Measurements from ENCODE around the gene UST.

DNA sequence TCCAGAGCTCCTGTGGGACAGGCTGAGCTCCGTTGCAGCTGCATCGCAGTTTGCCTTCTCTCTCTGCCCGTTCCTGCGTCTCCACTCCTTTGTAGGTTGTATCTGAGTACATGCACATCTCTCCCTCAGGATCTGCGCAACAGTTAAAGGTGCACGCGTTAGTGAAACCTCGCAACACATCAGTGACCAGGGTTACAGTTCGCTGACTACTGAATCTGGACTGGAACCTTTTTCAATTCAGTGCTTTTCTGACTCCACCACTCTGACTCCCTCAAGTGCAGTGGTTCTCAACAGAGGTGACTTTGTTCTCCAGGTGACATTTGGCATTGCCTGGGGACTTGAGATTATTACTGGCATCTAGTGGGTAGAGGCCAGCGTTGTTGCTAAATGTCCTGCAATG is 44.0 kb downstream of the UST start:
- TF ChIP-seq, protein P1, sequence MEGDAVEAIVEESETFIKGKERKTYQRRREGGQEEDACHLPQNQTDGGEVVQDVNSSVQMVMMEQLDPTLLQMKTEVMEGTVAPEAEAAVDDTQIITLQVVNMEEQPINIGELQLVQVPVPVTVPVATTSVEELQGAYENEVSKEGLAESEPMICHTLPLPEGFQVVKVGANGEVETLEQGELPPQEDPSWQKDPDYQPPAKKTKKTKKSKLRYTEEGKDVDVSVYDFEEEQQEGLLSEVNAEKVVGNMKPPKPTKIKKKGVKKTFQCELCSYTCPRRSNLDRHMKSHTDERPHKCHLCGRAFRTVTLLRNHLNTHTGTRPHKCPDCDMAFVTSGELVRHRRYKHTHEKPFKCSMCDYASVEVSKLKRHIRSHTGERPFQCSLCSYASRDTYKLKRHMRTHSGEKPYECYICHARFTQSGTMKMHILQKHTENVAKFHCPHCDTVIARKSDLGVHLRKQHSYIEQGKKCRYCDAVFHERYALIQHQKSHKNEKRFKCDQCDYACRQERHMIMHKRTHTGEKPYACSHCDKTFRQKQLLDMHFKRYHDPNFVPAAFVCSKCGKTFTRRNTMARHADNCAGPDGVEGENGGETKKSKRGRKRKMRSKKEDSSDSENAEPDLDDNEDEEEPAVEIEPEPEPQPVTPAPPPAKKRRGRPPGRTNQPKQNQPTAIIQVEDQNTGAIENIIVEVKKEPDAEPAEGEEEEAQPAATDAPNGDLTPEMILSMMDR (IDR thresholded peaks at IDR 0.05 in 4 of 5, conservative IDR thresholded peaks at IDR 0.05 in 1 of 5), result no peak
- TF ChIP-seq POLR2A (IDR thresholded peaks at IDR 0.05), result no peak

Measured in gastrocnemius medialis (tissue), 4 donors.